ENCODE measurements around the gene TMOD2.

GRCh38 chr15:51840692-51841091, 89.3 kb downstream of the TMOD2 start:
- TF ChIP-seq CTCF (IDR thresholded peaks at IDR 0.05) (no peak), EP300 (IDR thresholded peaks at IDR 0.05) (no peak), POLR2A (IDR thresholded peaks at IDR 0.05) (no peak)
